ENCODE measurements around the gene FOXP4. TPM values are rescaled to one million over a fixed set of nuclear protein-coding genes. Genes with fewer than 3 reads are reported as not detected.

The FOXP4 gene
- polyA plus RNA-seq, 2 of the 4 experiments (the other 2 are of a cell fraction) = 2.6 to 14.2 TPM

- POLR2A ChIA-PET = no interaction called here
- no peak overlapping the region for H3K4me2 ChIP-seq
- peaks cover 7% of the 10 kb centered on the region; the same call in 1 of the 3 replicates for H3K9me3 ChIP-seq
- no peak overlapping the region for H3K4me3 ChIP-seq
- DNase-seq (ENCODE audit: low read depth in 1 of 2, low spot score in 1 of 2) (no peak), ATAC-seq (no peak), FAIRE-seq (no peak)
- H3K27ac ChIP-seq = no peak overlapping the region
- CTCF ChIA-PET = interaction anchor here (0.8 to 1.7 kb wide), 4 partner anchors 12 to 80 kb away, joined by 3 to 11 read pairs (median 4); no protein-coding TSS in a partner anchor
- no peak for TF ChIP-seq CTCF (IDR thresholded peaks at IDR 0.05)
- TF ChIP-seq RAD21 (conservative IDR thresholded peaks at IDR 0.05 in 1 of 2, IDR thresholded peaks at IDR 0.05 in 1 of 2) = no peak
- TF ChIP-seq PHF8 (IDR thresholded peaks at IDR 0.05; ENCODE audit: borderline replicate concordance, low read depth) = no peak
- no peak for TF ChIP-seq NPAS2 (CRISPR knock-in tag; IDR thresholded peaks at IDR 0.05; ENCODE audit: borderline replicate concordance)
- TF ChIP-seq CBX2 (IDR thresholded peaks at IDR 0.05; ENCODE audit: borderline replicate concordance, low read depth) = no peak
- no peak for TF ChIP-seq FOSL2 (IDR thresholded peaks at IDR 0.05)
- no peak for TF ChIP-seq FOSL2 (CRISPR knock-in tag; IDR thresholded peaks at IDR 0.05)
- no peak for TF ChIP-seq HOXB13 (CRISPR knock-in tag; IDR thresholded peaks at IDR 0.05; ENCODE audit: low read depth)
- no peak for TF ChIP-seq HEYL (CRISPR knock-in tag; IDR thresholded peaks at IDR 0.05)
- no peak for TF ChIP-seq HDAC2 (IDR thresholded peaks at IDR 0.05)
- TF ChIP-seq POLR2A (IDR thresholded peaks at IDR 0.05; ENCODE audit: low read length) = no peak
- no peak for TF ChIP-seq HES2 (IDR thresholded peaks at IDR 0.05)
- TF ChIP-seq JUN (IDR thresholded peaks at IDR 0.05) = no peak
- TF ChIP-seq FOSB (CRISPR knock-in tag; IDR thresholded peaks at IDR 0.05) = no peak
- TF ChIP-seq GATA3 (IDR thresholded peaks at IDR 0.05; ENCODE audit: borderline replicate concordance) = no peak
- no peak for TF ChIP-seq CHD2 (IDR thresholded peaks at IDR 0.05; ENCODE audit: low read length, partially characterized antibody)
- TF ChIP-seq SMC3 (IDR thresholded peaks at IDR 0.05) = no peak
- no peak for TF ChIP-seq ZC3H11A (IDR thresholded peaks at IDR 0.05)
- TF ChIP-seq MAX (IDR thresholded peaks at IDR 0.05) = no peak
- H3K4me1 ChIP-seq = no peaks in the 10 kb centered on the region
- WGBS (ENCODE audit: missing lambda C conversion rate) = 84% methylated on average over 2 of the region's 2 CpGs
Measured at GRCh38 chr6:41614715-41615114, 68.5 kb downstream of the FOXP4 start.

GRCh38 chr6:41615311-41615710, 69.1 kb downstream of the FOXP4 start:
- Histone ChIP-seq H3K27ac (no peak overlapping the region), H3K4me1 (no peaks in the 10 kb centered on the region), H3K4me3 (no peak overlapping the region), H3K9me3 (peaks cover 8% of the 10 kb centered on the region; the same call in 2 of the 3 replicates), H3K4me2 (no peak overlapping the region)
- TF ChIP-seq CBX8 (IDR thresholded peaks at IDR 0.05) = no peak
- TF ChIP-seq USF2 (IDR thresholded peaks at IDR 0.05) = no peak
- TF ChIP-seq HEYL (CRISPR knock-in tag; IDR thresholded peaks at IDR 0.05) = no peak
- TF ChIP-seq PHF8 (IDR thresholded peaks at IDR 0.05; ENCODE audit: borderline replicate concordance, low read depth) = no peak
- CTCF ChIA-PET = interaction anchor here (0.9 to 1.3 kb wide), 2 partner anchors 69 to 79 kb away, joined by 3 read pairs; no protein-coding TSS in a partner anchor
- 71% methylated on average over 7 of the region's 7 CpGs for whole genome bisulfite sequencing (ENCODE audit: missing lambda C conversion rate)
- POLR2A ChIA-PET = no interaction called here
- DNase-seq (ENCODE audit: low read depth in 1 of 2, low spot score in 1 of 2) = no peak
- ATAC-seq = no peak
- no peak for FAIRE-seq

- 75% methylated on average over 3 of the region's 3 CpGs for WGBS (ENCODE audit: missing lambda C conversion rate)
- Histone ChIP-seq H3K9me3 (peaks cover 18% of the 10 kb centered on the region), H3K4me3 (no peak overlapping the region), H3K27ac (no peak overlapping the region), H3K4me1 (no peaks in the 10 kb centered on the region), H3K4me2 (no peak overlapping the region)
- POLR2A ChIA-PET = no interaction called here
- FAIRE-seq (no peak), ATAC-seq (no peak), DNase-seq (ENCODE audit: low read depth in 1 of 2, low spot score in 1 of 2) (no peak)
- CTCF ChIA-PET = interaction anchor here (0.7 kb wide), 1 partner anchor 44 kb away, joined by 3 read pairs; no protein-coding TSS in a partner anchor
- no peak for TF ChIP-seq PHF8 (IDR thresholded peaks at IDR 0.05; ENCODE audit: borderline replicate concordance, low read depth)
- no peak for TF ChIP-seq CHD2 (IDR thresholded peaks at IDR 0.05; ENCODE audit: low read length, partially characterized antibody)
- no peak for TF ChIP-seq HOXB13 (CRISPR knock-in tag; IDR thresholded peaks at IDR 0.05; ENCODE audit: low read depth)
- TF ChIP-seq EHMT2 (IDR thresholded peaks at IDR 0.05; ENCODE audit: low read depth) = no peak
- TF ChIP-seq MAFK (IDR thresholded peaks at IDR 0.05; ENCODE audit: partially characterized antibody) = no peak
- no peak for TF ChIP-seq BCL3 (IDR thresholded peaks at IDR 0.05)
- TF ChIP-seq REST (IDR thresholded peaks at IDR 0.05) = no peak
- TF ChIP-seq HEYL (CRISPR knock-in tag; IDR thresholded peaks at IDR 0.05) = no peak
- TF ChIP-seq SMC3 (IDR thresholded peaks at IDR 0.05) = no peak
- TF ChIP-seq EP300 (IDR thresholded peaks at IDR 0.05) = no peak
- no peak for TF ChIP-seq RNF2 (IDR thresholded peaks at IDR 0.05; ENCODE audit: borderline replicate concordance, low read depth)
Measured at GRCh38 chr6:41618598-41618997, 72.4 kb downstream of the FOXP4 start.

Data from A549 (cell line).